SU-DHL-6 (cell line): ENCODE measurements around the gene PLOD2.

Experiments
- CTCF ChIP-seq: fragments of 200-600 bp; sonication (generic); IDR thresholded peaks from one replicate; pipeline ENCODE4 v1.5.1; 2017; ENCODE audit warnings: antibody characterized with exemption, mild to moderate bottlenecking, low read length, moderate library complexity; ENCODE audit not compliant: insufficient read depth, poor library complexity, severe bottlenecking
- EZH2phosphoT487 ChIP-seq: fragments of 200-600 bp; sonication (generic), shearing (Covaris generic); conservative IDR thresholded peaks from 2 replicates; pipeline ENCODE4 v1.6.1; 2018; ENCODE audit warnings: mild to moderate bottlenecking, antibody characterized with exemption, low read length, moderate library complexity, mixed read lengths

GRCh38 chr3:146024260-146024659 lies 136.7 kb downstream of the PLOD2 start:
- TF ChIP-seq CTCF, result no peak
- no peak for TF ChIP-seq EZH2phosphoT487
